ENCODE measurements around the gene ANKRD40. TPM values are rescaled to one million over a fixed set of nuclear protein-coding genes. Genes with fewer than 3 reads are reported as not detected.

The ANKRD40 gene
- total and polyA plus RNA-seq, 9 of the 15 experiments (the other 6 are each of a cell fraction or from before 2014, with no cell fraction given): 9.0 to 28.9 (median 27.7) TPM

DNA sequence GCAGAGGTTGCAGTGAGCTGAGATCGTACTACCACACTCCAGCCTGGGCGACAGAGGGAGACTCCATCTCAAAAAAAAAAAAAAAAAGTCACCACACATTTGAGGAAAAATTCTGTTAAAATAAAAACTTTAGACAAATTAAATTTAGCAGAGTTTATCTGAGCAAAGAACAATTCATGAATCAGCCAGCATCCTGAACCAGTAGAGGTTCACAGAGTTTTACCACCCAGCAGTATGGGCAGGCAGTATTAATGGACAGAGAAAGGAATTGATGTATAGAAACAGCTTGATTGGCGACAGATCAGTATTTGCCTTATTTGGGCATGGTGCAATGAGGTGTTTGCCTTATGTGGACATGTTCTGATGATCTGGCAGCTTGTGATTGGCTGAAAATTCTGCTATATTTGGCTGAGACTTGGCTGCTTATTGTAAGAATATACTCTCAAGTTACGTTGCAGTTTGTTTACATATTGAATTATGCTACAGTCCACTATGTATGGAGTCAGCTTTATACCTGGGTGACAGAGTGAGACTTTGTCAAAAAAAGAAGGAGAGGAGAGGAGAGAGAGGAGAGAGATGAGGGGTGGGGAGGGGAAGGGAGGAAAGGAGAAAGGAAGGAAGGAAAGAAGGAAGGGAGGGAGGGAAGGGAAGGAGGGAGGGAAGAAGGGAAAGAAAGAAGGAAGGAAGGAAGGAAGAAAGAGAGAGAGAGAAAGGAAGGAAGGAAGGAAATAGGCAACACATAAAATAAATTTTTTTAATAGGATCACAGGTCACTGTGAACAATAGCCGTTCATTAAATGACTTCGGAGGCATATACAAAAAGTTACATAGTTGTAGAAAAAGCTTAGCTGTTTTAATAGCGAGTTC lies 58.4 kb downstream of the ANKRD40 start (continued):
- TF ChIP-seq, protein P1, sequence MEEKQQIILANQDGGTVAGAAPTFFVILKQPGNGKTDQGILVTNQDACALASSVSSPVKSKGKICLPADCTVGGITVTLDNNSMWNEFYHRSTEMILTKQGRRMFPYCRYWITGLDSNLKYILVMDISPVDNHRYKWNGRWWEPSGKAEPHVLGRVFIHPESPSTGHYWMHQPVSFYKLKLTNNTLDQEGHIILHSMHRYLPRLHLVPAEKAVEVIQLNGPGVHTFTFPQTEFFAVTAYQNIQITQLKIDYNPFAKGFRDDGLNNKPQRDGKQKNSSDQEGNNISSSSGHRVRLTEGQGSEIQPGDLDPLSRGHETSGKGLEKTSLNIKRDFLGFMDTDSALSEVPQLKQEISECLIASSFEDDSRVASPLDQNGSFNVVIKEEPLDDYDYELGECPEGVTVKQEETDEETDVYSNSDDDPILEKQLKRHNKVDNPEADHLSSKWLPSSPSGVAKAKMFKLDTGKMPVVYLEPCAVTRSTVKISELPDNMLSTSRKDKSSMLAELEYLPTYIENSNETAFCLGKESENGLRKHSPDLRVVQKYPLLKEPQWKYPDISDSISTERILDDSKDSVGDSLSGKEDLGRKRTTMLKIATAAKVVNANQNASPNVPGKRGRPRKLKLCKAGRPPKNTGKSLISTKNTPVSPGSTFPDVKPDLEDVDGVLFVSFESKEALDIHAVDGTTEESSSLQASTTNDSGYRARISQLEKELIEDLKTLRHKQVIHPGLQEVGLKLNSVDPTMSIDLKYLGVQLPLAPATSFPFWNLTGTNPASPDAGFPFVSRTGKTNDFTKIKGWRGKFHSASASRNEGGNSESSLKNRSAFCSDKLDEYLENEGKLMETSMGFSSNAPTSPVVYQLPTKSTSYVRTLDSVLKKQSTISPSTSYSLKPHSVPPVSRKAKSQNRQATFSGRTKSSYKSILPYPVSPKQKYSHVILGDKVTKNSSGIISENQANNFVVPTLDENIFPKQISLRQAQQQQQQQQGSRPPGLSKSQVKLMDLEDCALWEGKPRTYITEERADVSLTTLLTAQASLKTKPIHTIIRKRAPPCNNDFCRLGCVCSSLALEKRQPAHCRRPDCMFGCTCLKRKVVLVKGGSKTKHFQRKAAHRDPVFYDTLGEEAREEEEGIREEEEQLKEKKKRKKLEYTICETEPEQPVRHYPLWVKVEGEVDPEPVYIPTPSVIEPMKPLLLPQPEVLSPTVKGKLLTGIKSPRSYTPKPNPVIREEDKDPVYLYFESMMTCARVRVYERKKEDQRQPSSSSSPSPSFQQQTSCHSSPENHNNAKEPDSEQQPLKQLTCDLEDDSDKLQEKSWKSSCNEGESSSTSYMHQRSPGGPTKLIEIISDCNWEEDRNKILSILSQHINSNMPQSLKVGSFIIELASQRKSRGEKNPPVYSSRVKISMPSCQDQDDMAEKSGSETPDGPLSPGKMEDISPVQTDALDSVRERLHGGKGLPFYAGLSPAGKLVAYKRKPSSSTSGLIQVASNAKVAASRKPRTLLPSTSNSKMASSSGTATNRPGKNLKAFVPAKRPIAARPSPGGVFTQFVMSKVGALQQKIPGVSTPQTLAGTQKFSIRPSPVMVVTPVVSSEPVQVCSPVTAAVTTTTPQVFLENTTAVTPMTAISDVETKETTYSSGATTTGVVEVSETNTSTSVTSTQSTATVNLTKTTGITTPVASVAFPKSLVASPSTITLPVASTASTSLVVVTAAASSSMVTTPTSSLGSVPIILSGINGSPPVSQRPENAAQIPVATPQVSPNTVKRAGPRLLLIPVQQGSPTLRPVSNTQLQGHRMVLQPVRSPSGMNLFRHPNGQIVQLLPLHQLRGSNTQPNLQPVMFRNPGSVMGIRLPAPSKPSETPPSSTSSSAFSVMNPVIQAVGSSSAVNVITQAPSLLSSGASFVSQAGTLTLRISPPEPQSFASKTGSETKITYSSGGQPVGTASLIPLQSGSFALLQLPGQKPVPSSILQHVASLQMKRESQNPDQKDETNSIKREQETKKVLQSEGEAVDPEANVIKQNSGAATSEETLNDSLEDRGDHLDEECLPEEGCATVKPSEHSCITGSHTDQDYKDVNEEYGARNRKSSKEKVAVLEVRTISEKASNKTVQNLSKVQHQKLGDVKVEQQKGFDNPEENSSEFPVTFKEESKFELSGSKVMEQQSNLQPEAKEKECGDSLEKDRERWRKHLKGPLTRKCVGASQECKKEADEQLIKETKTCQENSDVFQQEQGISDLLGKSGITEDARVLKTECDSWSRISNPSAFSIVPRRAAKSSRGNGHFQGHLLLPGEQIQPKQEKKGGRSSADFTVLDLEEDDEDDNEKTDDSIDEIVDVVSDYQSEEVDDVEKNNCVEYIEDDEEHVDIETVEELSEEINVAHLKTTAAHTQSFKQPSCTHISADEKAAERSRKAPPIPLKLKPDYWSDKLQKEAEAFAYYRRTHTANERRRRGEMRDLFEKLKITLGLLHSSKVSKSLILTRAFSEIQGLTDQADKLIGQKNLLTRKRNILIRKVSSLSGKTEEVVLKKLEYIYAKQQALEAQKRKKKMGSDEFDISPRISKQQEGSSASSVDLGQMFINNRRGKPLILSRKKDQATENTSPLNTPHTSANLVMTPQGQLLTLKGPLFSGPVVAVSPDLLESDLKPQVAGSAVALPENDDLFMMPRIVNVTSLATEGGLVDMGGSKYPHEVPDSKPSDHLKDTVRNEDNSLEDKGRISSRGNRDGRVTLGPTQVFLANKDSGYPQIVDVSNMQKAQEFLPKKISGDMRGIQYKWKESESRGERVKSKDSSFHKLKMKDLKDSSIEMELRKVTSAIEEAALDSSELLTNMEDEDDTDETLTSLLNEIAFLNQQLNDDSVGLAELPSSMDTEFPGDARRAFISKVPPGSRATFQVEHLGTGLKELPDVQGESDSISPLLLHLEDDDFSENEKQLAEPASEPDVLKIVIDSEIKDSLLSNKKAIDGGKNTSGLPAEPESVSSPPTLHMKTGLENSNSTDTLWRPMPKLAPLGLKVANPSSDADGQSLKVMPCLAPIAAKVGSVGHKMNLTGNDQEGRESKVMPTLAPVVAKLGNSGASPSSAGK (IDR thresholded peaks at IDR 0.05): no peak
- no peak for TF ChIP-seq NELFE (IDR thresholded peaks at IDR 0.05; ENCODE audit: insufficient read depth, insufficient read length)
- peak; percentile 22 for TF ChIP-seq RBM25 (IDR thresholded peaks at IDR 0.05; ENCODE audit: low read depth, low read length, severe bottlenecking)
- TF ChIP-seq, protein P2, sequence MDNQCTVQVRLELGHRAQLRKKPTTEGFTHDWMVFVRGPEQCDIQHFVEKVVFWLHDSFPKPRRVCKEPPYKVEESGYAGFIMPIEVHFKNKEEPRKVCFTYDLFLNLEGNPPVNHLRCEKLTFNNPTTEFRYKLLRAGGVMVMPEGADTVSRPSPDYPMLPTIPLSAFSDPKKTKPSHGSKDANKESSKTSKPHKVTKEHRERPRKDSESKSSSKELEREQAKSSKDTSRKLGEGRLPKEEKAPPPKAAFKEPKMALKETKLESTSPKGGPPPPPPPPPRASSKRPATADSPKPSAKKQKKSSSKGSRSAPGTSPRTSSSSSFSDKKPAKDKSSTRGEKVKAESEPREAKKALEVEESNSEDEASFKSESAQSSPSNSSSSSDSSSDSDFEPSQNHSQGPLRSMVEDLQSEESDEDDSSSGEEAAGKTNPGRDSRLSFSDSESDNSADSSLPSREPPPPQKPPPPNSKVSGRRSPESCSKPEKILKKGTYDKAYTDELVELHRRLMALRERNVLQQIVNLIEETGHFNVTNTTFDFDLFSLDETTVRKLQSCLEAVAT (IDR thresholded peaks at IDR 0.05): 0 out of 4 replicates have a peak, but pooled peaks of 1 of the 2 experiments have one; percentile 29
- peak; percentile 75 for TF ChIP-seq CREM (IDR thresholded peaks at IDR 0.05; ENCODE audit: low read depth)
- TF ChIP-seq SRF (CRISPR knock-in tag; IDR thresholded peaks at IDR 0.05): peak; percentile 92 to 99
- peak; percentile 23 for TF ChIP-seq FOS (IDR thresholded peaks at IDR 0.05; ENCODE audit: extremely low read depth, insufficient read length)
- 0 out of 2 replicates have a peak, but pooled peaks have one; percentile 18 for TF ChIP-seq DPF2 (IDR thresholded peaks at IDR 0.05)
- TF ChIP-seq EHMT2 (IDR thresholded peaks at IDR 0.05): 0 out of 2 replicates have a peak, but pooled peaks have one; percentile 16
- TF ChIP-seq ETV6 (IDR thresholded peaks at IDR 0.05; ENCODE audit: borderline replicate concordance in 1 of 2, low read depth in 2 of 2, low read length in 1 of 2): no peak
- no peak for TF ChIP-seq ETV6 (CRISPR knock-in tag; IDR thresholded peaks at IDR 0.05; ENCODE audit: borderline replicate concordance)
